LNCAP (cell line): Measurements from ENCODE around the gene DOCK2.

Experiments
- TF ChIP-seq, protein P1 (sequence below): fragments of 450-650 bp; IDR thresholded peaks from 2 replicates; pipeline ENCODE4 v1.5.1; 2017; ENCODE audit warnings: mild to moderate bottlenecking

DOCK2 gene

DNA sequence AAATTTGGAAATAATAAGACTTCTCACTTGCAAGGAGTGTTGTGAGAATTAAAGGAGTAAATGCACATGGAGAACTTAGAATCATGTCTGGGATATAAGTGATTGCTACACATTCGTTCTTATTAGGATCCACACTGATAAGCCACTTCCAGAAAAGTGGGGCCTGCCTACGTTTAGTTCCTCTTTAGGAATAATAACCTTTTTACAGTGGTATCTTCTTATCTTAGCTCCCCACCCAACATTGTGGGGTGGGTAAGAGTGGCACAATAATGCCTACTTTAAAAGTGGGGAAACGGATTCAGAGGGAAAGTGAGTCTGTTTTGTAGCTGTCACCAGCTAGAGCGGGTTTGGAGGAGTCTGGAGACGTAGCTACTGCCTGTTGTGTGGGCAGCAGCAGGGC is 16.0 kb downstream of the DOCK2 start:
- TF ChIP-seq, protein P1, sequence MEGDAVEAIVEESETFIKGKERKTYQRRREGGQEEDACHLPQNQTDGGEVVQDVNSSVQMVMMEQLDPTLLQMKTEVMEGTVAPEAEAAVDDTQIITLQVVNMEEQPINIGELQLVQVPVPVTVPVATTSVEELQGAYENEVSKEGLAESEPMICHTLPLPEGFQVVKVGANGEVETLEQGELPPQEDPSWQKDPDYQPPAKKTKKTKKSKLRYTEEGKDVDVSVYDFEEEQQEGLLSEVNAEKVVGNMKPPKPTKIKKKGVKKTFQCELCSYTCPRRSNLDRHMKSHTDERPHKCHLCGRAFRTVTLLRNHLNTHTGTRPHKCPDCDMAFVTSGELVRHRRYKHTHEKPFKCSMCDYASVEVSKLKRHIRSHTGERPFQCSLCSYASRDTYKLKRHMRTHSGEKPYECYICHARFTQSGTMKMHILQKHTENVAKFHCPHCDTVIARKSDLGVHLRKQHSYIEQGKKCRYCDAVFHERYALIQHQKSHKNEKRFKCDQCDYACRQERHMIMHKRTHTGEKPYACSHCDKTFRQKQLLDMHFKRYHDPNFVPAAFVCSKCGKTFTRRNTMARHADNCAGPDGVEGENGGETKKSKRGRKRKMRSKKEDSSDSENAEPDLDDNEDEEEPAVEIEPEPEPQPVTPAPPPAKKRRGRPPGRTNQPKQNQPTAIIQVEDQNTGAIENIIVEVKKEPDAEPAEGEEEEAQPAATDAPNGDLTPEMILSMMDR = no peak

DNA sequence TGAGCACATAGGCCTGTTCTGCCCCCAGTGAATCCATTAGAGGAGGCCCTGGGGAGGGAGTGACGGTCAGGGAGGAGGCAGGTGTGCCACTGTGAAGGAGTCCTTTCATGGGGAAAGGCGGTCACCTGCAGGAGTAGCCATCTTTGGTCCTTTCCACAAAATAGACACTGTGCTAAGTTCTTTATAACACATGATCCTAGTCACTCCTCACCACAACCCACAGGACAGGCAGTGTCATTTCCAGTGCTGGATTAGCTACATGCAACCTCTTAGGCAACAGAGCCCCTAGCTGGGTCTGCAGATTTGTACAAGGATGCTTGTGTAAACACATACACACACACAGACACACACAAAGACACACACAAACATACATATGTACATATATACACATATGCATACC is 18.3 kb downstream of the DOCK2 start:
- TF ChIP-seq, protein P1 = no peak

DNA sequence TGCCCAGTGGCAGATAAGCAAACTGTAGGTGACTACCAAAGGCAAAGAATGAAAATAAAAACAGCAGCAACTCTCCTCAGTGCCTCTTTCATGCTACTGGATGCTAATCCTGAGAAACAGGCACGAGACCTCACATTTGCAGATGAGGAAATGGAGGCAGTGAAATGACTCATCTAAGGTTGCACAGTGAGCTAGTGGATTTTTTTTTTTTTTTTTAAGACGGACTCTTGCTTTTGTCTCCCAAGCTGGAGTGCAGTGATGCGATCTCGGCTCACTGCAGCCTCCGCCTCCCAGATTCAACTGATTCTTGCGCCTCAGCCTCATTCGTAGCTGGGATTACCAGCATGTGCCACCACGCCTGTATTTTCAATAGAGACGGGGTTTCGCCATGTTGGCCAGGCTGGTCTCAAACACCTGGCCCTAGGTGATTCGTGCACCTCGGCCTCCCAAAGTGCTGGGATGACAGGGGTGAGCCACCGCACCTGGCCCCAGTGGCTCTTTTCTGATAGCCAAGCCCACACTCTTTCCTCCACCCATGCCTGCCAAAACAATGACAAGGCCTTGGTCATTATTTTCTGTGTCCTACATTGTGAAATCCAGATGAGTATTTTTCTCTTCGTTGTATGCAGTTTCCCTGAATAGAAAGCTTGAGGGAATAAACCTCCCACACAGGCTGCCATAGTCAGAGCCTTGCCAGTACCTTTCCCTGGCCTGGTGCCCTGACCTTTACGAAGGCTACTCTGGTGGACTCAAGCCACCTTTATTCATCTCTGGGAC is 19.2 kb downstream of the DOCK2 start:
- TF ChIP-seq, protein P1 = no peak

DNA sequence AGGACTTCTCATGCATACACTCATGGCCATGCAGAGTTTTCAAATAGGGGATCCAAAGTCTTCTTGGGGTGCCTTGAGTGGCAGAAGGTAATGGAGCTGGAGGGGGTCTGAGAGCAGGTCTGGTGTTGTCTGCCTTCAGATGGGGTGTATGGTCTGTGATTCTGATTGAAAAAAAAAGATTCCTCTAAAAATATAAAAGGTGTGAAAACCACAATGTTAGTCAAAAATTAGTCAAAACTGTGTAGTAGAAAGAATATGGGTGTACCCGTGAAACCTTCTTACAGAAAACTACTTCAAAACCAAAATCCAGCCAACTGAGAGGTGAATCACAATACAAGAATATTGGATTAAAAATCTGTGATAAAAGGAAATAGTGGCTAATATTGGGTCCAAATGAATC is 20.1 kb downstream of the DOCK2 start:
- TF ChIP-seq, protein P1 = no peak

DNA sequence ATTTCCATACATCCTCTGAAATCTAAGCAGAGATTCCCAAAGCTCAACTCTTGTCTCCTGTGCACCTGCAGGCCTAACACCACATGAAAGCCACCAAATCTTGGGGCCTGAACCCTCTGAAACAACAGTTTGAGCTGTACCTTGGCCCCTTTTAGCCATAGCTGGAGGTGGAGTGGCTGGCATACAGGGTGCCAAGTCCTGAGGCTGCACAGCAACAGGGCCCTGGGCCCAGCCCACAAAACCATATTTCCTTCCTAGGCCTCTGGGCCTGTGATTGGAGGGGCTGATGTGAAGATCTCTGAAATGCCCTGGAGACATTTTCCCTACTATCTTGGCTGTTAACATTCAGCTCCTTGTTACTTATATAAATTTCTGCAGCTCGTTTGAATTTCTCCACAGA is 26.5 kb downstream of the DOCK2 start:
- TF ChIP-seq, protein P1 = no peak

DNA sequence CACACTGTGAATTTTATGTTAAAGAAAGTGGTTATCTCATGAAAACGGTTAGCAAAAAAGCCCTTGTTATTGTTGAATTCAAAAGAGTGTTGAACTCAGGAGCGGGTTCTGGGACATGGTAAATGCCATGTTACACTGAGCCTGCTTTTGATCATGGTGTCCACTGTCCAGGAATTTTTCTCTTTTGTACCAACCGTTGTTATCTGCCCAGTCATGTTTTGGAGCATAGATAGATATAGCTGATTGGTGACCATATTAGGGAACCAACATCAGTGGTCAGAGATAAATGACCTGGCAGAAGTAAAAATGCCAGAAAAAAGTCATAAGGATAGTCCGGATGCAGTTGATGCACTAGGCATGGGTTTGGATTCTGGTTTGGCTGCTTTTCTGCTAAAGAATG is 29.3 kb downstream of the DOCK2 start:
- TF ChIP-seq, protein P1 = no peak

DNA sequence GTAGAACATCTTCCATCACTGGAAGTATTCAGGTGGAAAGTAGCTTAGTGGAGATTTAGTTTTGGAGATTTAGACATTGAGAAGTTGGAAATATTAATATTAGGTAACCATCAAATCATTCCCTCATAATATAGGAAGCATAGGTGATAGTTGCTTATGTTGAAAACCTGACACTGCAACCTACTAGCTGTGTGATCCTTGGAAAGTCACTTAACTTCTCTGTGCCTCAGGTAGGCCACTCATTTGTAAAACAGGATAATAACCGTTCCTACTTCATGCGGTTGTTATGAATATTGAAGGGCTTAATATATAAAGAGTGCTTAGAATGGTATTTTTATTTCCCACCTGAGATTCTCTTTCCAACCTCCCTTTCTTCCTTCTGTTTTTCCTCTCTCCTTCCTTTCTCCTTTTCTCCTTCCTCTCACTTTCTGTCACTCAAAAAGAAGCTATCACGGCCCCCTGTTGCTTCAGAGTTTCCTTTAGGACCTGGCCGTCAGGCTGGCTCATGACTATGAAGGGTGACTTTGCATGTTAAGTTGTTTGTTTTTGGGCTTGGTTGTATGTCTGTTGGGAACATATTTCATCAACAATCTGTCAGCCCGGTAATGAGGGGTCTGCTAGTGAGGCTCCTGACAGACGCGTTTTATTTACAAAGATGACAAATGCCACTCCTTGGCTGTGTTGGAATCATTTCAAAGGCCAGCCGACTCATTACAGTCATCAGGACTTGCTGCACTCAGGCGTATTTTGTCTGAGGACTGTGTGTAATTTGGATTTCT is 31.0 kb downstream of the DOCK2 start:
- TF ChIP-seq, protein P1 = no peak
